Measurements from ENCODE around the gene SCAMP4. TPM values are rescaled to one million over a fixed set of nuclear protein-coding genes. Genes with fewer than 3 reads are reported as not detected.
A peak's percentile ranks its signal among the peaks of the same experiment; 100 is the strongest.

SCAMP4 gene
- total RNA-seq, 6 donors from 2014 or later, result 52.0 to 117 (median 75.3) TPM

- no peaks in the 10 kb centered on the region for H3K9me3 ChIP-seq
- H3K36me3 ChIP-seq, result peaks cover 0 to 4% (median 0%) of the 10 kb centered on the region in 4 donors
- peaks cover 32 to 60% (median 36%) of the 10 kb centered on the region in 4 donors for H3K4me1 ChIP-seq
- peak overlapping the region; percentile 91 to 100 (median 96) for H3K27ac ChIP-seq
- WGBS, 2 donors, result 25 to 35% methylated on average over 13 to 21 of the region's 21 CpGs
- H3K4me3 ChIP-seq, result peak overlapping the region; percentile 75 to 90 (median 83)
- ATAC-seq (ENCODE audit: low FRiP score in 2 of 2) (no peak), DNase-seq (no peak)
- H3K27me3 ChIP-seq, result no peaks in the 10 kb centered on the region
- TF ChIP-seq CTCF (IDR thresholded peaks at IDR 0.05) (no peak), POLR2AphosphoS5 (IDR thresholded peaks at IDR 0.05) (no peak), POLR2A (IDR thresholded peaks at IDR 0.05) (no peak), EP300 (IDR thresholded peaks at IDR 0.05) (no peak)
Observed at GRCh38 chr19:1942934-1943555, 37.8 kb downstream of the SCAMP4 start.

- Histone ChIP-seq H3K9me3 (no peaks in the 10 kb centered on the region), H3K36me3 (peaks cover 0 to 4% (median 0%) of the 10 kb centered on the region in 4 donors), H3K4me1 (peaks cover 32 to 60% (median 38%) of the 10 kb centered on the region in 4 donors), H3K4me3 (peak overlapping the region in 1 of 4 donors; percentile 78), H3K27me3 (no peaks in the 10 kb centered on the region), H3K27ac (peak overlapping the region; percentile 12 to 97 (median 93))
- TF ChIP-seq CTCF (IDR thresholded peaks at IDR 0.05), result no peak
- no peak for TF ChIP-seq EP300 (IDR thresholded peaks at IDR 0.05)
- TF ChIP-seq POLR2A (IDR thresholded peaks at IDR 0.05), result no peak
- TF ChIP-seq POLR2AphosphoS5 (IDR thresholded peaks at IDR 0.05), result no peak
- ATAC-seq (ENCODE audit: low FRiP score in 2 of 2), result no peak
- peak in 1 of 2 donors; percentile 84 for DNase-seq
- 84 to 87% methylated on average over 7 to 22 of the region's 22 CpGs for WGBS, 2 donors
Observed at GRCh38 chr19:1943661-1944087, 38.5 kb downstream of the SCAMP4 start.

- no peak overlapping the region for H3K4me3 ChIP-seq
- TF ChIP-seq CTCF (IDR thresholded peaks at IDR 0.05), result no peak
- TF ChIP-seq EP300 (IDR thresholded peaks at IDR 0.05), result no peak
- TF ChIP-seq POLR2A (IDR thresholded peaks at IDR 0.05), result no peak
- no peak for TF ChIP-seq POLR2AphosphoS5 (IDR thresholded peaks at IDR 0.05)
- no peaks in the 10 kb centered on the region for H3K9me3 ChIP-seq
- no peak for ATAC-seq (ENCODE audit: low FRiP score in 2 of 2)
- peak overlapping the region; percentile 12 to 97 (median 93) for H3K27ac ChIP-seq
- peaks cover 0 to 4% (median 0%) of the 10 kb centered on the region in 4 donors for H3K36me3 ChIP-seq
- peaks cover 32 to 60% (median 39%) of the 10 kb centered on the region in 4 donors for H3K4me1 ChIP-seq
- 73 to 87% methylated on average over 3 to 42 of the region's 42 CpGs for WGBS, 2 donors
- DNase-seq, result peak in 1 of 2 donors; percentile 74
- H3K27me3 ChIP-seq, result no peaks in the 10 kb centered on the region
Observed at GRCh38 chr19:1944088-1944915, 39.1 kb downstream of the SCAMP4 start.

GRCh38 chr19:1944916-1945561, 39.8 kb downstream of the SCAMP4 start:
- peak overlapping the region in 1 of 4 donors; percentile 95 for H3K27ac ChIP-seq
- ATAC-seq (ENCODE audit: low FRiP score in 2 of 2) (no peak), DNase-seq (peak in 1 of 2 donors; percentile 80)
- H3K4me1 ChIP-seq, result peaks cover 25 to 52% (median 33%) of the 10 kb centered on the region in 4 donors
- H3K27me3 ChIP-seq, result no peaks in the 10 kb centered on the region
- no peaks in the 10 kb centered on the region for H3K9me3 ChIP-seq
- WGBS, 2 donors, result 93 to 94% methylated on average over 11 to 25 of the region's 30 CpGs
- H3K4me3 ChIP-seq, result no peak overlapping the region
- peaks cover 0 to 7% (median 2%) of the 10 kb centered on the region in 4 donors for H3K36me3 ChIP-seq
- TF ChIP-seq EP300 (IDR thresholded peaks at IDR 0.05) (no peak), POLR2A (IDR thresholded peaks at IDR 0.05) (no peak), POLR2AphosphoS5 (IDR thresholded peaks at IDR 0.05) (no peak), CTCF (IDR thresholded peaks at IDR 0.05) (no peak)
